Neuronal stem cell (in vitro differentiated cells): Measurements from ENCODE around the gene SLC2A2.

Experiments used
- DNase-seq: peaks from one replicate; pipeline ENCODE4 v3.0.0-alpha.2; 2013; ENCODE audit warnings: low spot score
- H2AFZ ChIP-seq: one replicate; pipeline ENCODE4 v1.6.1; 2013; ENCODE audit warnings: mild to moderate bottlenecking, low read length, inconsistent platforms
- H2AK5ac ChIP-seq: 2 replicates; pipeline ENCODE4 v1.6.1; 2013; ENCODE audit warnings: low read depth, mild to moderate bottlenecking, inconsistent platforms, low read length, moderate library complexity, mixed read lengths
- H2BK120ac ChIP-seq: 2 replicates; pipeline ENCODE4 v1.6.1; 2013; ENCODE audit warnings: low read depth, mild to moderate bottlenecking, inconsistent platforms, low read length, moderate library complexity, mixed read lengths
- H2BK12ac ChIP-seq: one replicate; pipeline ENCODE4 v1.6.1; 2013; ENCODE audit warnings: low read length, inconsistent platforms
- H2BK15ac ChIP-seq: 2 replicates; pipeline ENCODE4 v1.6.1; 2013; ENCODE audit warnings: mild to moderate bottlenecking, low read length, inconsistent platforms, mixed read lengths
- H2BK5ac ChIP-seq: one replicate; pipeline ENCODE4 v1.6.1; 2013; ENCODE audit warnings: inconsistent platforms, mild to moderate bottlenecking, low read length, moderate library complexity
- H3K14ac ChIP-seq: one replicate; pipeline ENCODE4 v1.6.1; 2013; ENCODE audit warnings: low read length, inconsistent platforms
- H3K18ac ChIP-seq: 2 replicates; pipeline ENCODE4 v1.6.1; 2013; ENCODE audit warnings: low read length, inconsistent platforms
- H3K23ac ChIP-seq: 2 replicates; pipeline ENCODE4 v1.6.1; 2013; ENCODE audit warnings: low read depth, mild to moderate bottlenecking, mixed read lengths, low read length, inconsistent platforms; ENCODE audit not compliant: poor library complexity
- H3K27ac ChIP-seq: replicated peaks from 3 replicates; pipeline ENCODE4 v1.5.1; 2013; ENCODE audit warnings: low read length, inconsistent platforms
- H3K27me3 ChIP-seq, 3 experiments: 2 replicates each; pipeline ENCODE4 v1.6.1; 2013; ENCODE audit warnings: low read length in 3 of 3, mild to moderate bottlenecking in 2 of 3, inconsistent platforms in 1 of 3, low read depth in 1 of 3, mixed read lengths in 1 of 3, moderate library complexity in 1 of 3; ENCODE audit not compliant: control insufficient read depth in 3 of 3, insufficient read depth in 3 of 3
- H3K36me3 ChIP-seq, 2 donors: replicated peaks in 1 of 2; 2 replicates each; pipeline ENCODE4 v1.6.1; 2013; ENCODE audit warnings: low read length in 2 of 2; ENCODE audit not compliant: control insufficient read depth in 2 of 2, insufficient read depth in 2 of 2
- H3K4ac ChIP-seq: 2 replicates; pipeline ENCODE4 v1.6.1; 2013; ENCODE audit warnings: inconsistent platforms, mild to moderate bottlenecking, low read length, moderate library complexity
- H3K4me1 ChIP-seq, 2 donors: 1 replicate in 1 of 2; 2 replicates in 1 of 2; pipeline ENCODE4 v1.6.1; 2013; ENCODE audit warnings: low read length in 2 of 2, low read depth in 1 of 2; ENCODE audit not compliant: control insufficient read depth in 2 of 2, insufficient read depth in 1 of 2
- H3K4me2 ChIP-seq: one replicate; pipeline ENCODE4 v1.6.1; 2013; ENCODE audit warnings: mild to moderate bottlenecking, low read length, inconsistent platforms; ENCODE audit not compliant: insufficient read depth, poor library complexity, severe bottlenecking
- H3K4me3 ChIP-seq, 2 donors: 2 replicates each; pipeline ENCODE4 v1.5.1; 2013; ENCODE audit warnings: low read length in 2 of 2, mild to moderate bottlenecking in 2 of 2, inconsistent platforms in 1 of 2, moderate library complexity in 1 of 2
- H3K79me1 ChIP-seq: one replicate; pipeline ENCODE4 v1.6.1; 2013; ENCODE audit warnings: low read depth, mild to moderate bottlenecking, inconsistent platforms, low read length, moderate library complexity
- H3K9ac ChIP-seq: one replicate; pipeline ENCODE4 v1.6.1; 2013; ENCODE audit warnings: mild to moderate bottlenecking, low read depth, low read length, inconsistent platforms; ENCODE audit not compliant: poor library complexity
- H3K9me3 ChIP-seq, 2 donors: replicated peaks in 1 of 2; 2 replicates each; pipeline versions ENCODE3 to v1.6.1; 2013; ENCODE audit warnings: low read length in 2 of 2, mild to moderate bottlenecking in 2 of 2, inconsistent platforms in 1 of 2, low read depth in 1 of 2, mixed read lengths in 1 of 2, moderate library complexity in 1 of 2; ENCODE audit not compliant: control insufficient read depth in 2 of 2, insufficient read depth in 1 of 2
- H4K8ac ChIP-seq: one replicate; pipeline ENCODE4 v1.6.1; 2013; ENCODE audit warnings: low read depth, mild to moderate bottlenecking, inconsistent platforms, low read length, moderate library complexity
- H4K91ac ChIP-seq: one replicate; pipeline ENCODE4 v1.6.1; 2013; ENCODE audit warnings: low read length, low read depth, mild to moderate bottlenecking, inconsistent platforms; ENCODE audit not compliant: poor library complexity
- WGBS, 2 donors: extraction: QIAGEN DNeasy Blood & Tissue Kit; methylation state at CpG; one replicate each; pipeline ENCODE4 v1.1.7; 2013; ENCODE audit warnings: missing lambda C conversion rate in 2 of 2, mixed read lengths in 1 of 2; ENCODE audit not compliant: insufficient read length in 2 of 2, insufficient replicate concordance in 1 of 2; ENCODE audit errors: extremely low coverage in 2 of 2; 5-methylcytosine and 5-hydroxymethylcytosine counted together

The SLC2A2 gene

DNA sequence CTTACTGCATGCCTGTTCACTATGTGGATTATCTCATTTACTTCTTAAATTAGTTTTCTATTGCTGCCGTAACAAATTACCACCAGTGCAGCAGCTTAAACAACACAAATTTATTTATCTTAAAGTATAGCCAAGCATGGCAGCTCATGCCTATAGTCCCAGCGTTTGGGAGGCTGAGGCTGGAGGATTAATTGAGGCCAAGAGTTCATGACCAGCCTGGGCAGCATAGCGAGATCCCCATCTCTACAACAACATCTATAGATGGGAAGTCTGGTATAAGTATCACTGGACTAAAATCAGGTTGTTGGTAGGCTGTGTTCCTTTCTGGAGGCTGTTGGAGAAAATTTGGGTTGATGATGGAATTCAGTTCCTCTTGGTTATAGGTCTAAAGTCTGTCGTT is 5.1 kb downstream of the SLC2A2 start:
- H4K91ac ChIP-seq: no peak overlapping the region
- no peaks in the 10 kb centered on the region for H3K79me1 ChIP-seq
- H3K18ac ChIP-seq: no peak overlapping the region
- H2AK5ac ChIP-seq: no peak overlapping the region
- no peaks in the 10 kb centered on the region for H3K9me3 ChIP-seq
- H3K27me3 ChIP-seq: peaks cover 0 to 3% (median 0%) of the 10 kb centered on the region in 3 experiments
- no peak overlapping the region for H3K27ac ChIP-seq
- no peak overlapping the region for H2AFZ ChIP-seq
- H3K4ac ChIP-seq: no peak overlapping the region
- no peaks in the 10 kb centered on the region for H3K36me3 ChIP-seq
- no peak overlapping the region for H2BK15ac ChIP-seq
- H3K14ac ChIP-seq: no peak overlapping the region
- no peak overlapping the region for H3K9ac ChIP-seq
- no peak overlapping the region for H4K8ac ChIP-seq
- H3K4me1 ChIP-seq: no peaks in the 10 kb centered on the region
- no peak overlapping the region for H2BK5ac ChIP-seq
- H3K4me3 ChIP-seq: no peak overlapping the region
- H3K23ac ChIP-seq: no peak overlapping the region
- no peak overlapping the region for H3K4me2 ChIP-seq
- WGBS, 2 donors: no CpG with 5 or more reads among the region's 4 CpGs
- H2BK12ac ChIP-seq: no peak overlapping the region
- DNase-seq: no peak
- H2BK120ac ChIP-seq: no peak overlapping the region

- no peak overlapping the region for H3K23ac ChIP-seq
- WGBS, 2 donors: no CpG with 5 or more reads among the region's 6 CpGs
- no peak overlapping the region for H3K14ac ChIP-seq
- no peak overlapping the region for H2AK5ac ChIP-seq
- H4K91ac ChIP-seq: no peak overlapping the region
- no peak overlapping the region for H2BK15ac ChIP-seq
- no peaks in the 10 kb centered on the region for H3K27me3 ChIP-seq
- H2BK12ac ChIP-seq: no peak overlapping the region
- H2BK120ac ChIP-seq: no peak overlapping the region
- no peak overlapping the region for H2BK5ac ChIP-seq
- no peaks in the 10 kb centered on the region for H3K36me3 ChIP-seq
- H2AFZ ChIP-seq: no peak overlapping the region
- no peak overlapping the region for H3K4ac ChIP-seq
- H3K79me1 ChIP-seq: no peaks in the 10 kb centered on the region
- H3K4me1 ChIP-seq: no peaks in the 10 kb centered on the region
- no peak overlapping the region for H4K8ac ChIP-seq
- DNase-seq: no peak
- H3K9ac ChIP-seq: no peak overlapping the region
- H3K9me3 ChIP-seq: no peaks in the 10 kb centered on the region
- no peak overlapping the region for H3K4me3 ChIP-seq
- no peak overlapping the region for H3K27ac ChIP-seq
- H3K4me2 ChIP-seq: no peak overlapping the region
- no peak overlapping the region for H3K18ac ChIP-seq
Observed at GRCh38 chr3:171018156-171018935, 8.2 kb downstream of the SLC2A2 start.

DNA sequence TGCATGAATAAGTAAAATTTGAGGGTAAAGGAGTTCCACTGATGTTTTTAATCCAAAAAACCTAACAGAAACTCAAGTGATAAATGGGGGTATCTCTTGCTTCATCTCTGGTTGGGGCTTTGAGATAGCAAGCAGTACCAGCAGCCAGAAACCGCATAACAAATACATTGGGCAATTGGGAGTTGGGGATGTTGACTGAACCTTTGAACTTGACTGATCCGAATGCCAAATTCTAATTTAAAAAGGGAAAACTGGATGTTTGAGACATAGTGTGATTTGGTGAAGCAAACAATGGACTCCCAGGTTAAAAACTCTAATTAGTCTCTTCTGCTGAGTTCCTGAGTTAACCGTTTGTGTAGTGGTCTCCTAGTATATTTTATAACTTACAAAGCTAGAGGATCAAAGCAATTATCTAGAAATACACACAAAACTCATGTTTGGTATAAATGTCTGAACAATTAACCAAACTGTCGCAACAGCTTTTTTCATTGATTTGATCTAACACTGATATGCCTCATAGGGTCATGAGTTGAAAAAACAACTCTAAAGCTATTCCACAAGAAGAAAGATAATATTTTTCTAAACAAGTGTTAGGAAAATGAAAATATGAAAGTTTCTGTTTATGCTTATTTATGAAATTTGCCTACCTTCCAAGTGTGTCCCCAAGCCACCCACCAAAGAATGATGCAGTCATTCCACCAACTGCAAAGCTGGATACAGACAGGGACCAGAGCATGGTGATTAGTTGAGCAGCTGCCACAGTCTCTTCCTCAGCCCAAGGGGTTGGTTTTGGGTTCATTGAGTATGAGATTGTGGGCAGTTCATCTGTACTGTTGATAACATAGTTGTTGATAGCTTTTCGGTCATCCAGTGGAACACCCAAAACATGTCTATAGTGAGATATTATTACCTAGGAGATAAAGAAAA is 12.4 kb downstream of the SLC2A2 start:
- Histone ChIP-seq H2AFZ (no peak overlapping the region), H3K4me3 (no peak overlapping the region), H3K23ac (no peak overlapping the region), H3K4me2 (no peak overlapping the region), H3K4me1 (no peaks in the 10 kb centered on the region), H4K8ac (no peak overlapping the region), H3K9me3 (no peaks in the 10 kb centered on the region), H3K27me3 (no peaks in the 10 kb centered on the region), H2BK5ac (no peak overlapping the region), H3K36me3 (no peaks in the 10 kb centered on the region), H3K4ac (no peak overlapping the region), H4K91ac (no peak overlapping the region), H3K27ac (no peak overlapping the region), H3K79me1 (no peaks in the 10 kb centered on the region), H3K18ac (no peak overlapping the region), H2AK5ac (no peak overlapping the region), H2BK120ac (no peak overlapping the region), H3K14ac (no peak overlapping the region), H3K9ac (no peak overlapping the region), H2BK15ac (no peak overlapping the region), H2BK12ac (no peak overlapping the region)
- DNase-seq: no peak
- no CpG with 5 or more reads among the region's 5 CpGs for WGBS, 2 donors

- Histone ChIP-seq H3K4me1 (no peaks in the 10 kb centered on the region), H3K4me3 (no peak overlapping the region), H3K27me3 (no peaks in the 10 kb centered on the region), H3K9me3 (no peaks in the 10 kb centered on the region), H2AFZ (no peak overlapping the region), H2BK15ac (no peak overlapping the region), H3K18ac (no peak overlapping the region), H3K4ac (no peak overlapping the region), H3K36me3 (no peaks in the 10 kb centered on the region), H3K27ac (no peak overlapping the region), H2BK5ac (no peak overlapping the region), H3K4me2 (no peak overlapping the region), H3K14ac (no peak overlapping the region), H2AK5ac (no peak overlapping the region), H3K79me1 (no peaks in the 10 kb centered on the region), H3K23ac (no peak overlapping the region), H3K9ac (no peak overlapping the region), H2BK12ac (no peak overlapping the region), H4K8ac (no peak overlapping the region), H2BK120ac (no peak overlapping the region), H4K91ac (no peak overlapping the region)
- DNase-seq: no peak
- WGBS, 2 donors: no CpG with 5 or more reads among the region's 4 CpGs
Observed at GRCh38 chr3:171011873-171012336, 14.6 kb downstream of the SLC2A2 start.
